HG03045 (cell line): ENCODE data around the gene RREB1.

ENCODE experiments used
- ATAC-seq: cut with Tn5 transposase; IDR thresholded peaks from one replicate; pipeline ENCODE4 v1.9.1; 2021; ENCODE audit warnings: mild to moderate bottlenecking, moderate library complexity; ENCODE audit not compliant: unreplicated experiment

The RREB1 gene

GRCh38 chr6:7189101-7189758, 81.5 kb downstream of the RREB1 start:
- ATAC-seq = no peak

DNA sequence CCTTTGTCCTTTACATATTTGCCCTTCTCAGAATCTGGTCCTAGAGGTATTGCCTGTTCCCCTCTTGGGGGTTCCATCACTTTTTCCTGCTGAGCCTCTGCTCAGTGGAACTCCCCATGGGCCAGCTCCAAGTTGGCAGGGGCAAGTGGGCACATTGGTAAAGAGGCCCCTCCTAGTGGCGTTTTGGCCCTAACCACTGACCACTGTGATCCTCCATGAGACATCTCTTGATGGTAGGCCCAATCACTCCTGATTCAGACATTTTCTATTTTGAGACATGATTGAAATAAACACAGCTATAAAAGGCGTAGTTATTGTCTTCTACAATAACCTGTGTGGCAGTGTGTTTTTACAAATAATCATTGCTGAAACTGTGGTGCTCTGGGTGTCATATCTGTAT, 83.0 kb downstream of the RREB1 start:
- ATAC-seq = no peak

DNA sequence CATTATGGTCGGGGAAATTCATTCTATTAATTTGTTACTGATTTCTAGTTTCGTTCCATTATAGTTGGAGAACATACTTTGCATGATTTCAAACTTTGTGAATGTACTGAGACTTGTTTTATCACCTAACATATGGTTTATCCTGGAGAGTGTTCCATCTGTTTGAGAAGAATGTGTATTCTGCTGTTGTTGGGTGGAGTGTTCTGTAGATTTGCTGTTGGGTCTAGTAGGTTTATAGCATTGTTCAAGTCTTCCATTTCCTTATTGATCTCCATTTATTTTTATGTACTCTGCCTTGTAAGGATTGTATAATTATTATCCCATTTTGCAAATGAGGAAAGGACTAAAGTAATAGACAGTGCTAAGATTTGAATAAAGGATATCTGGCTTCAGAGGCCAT, 85.4 kb downstream of the RREB1 start:
- ATAC-seq = no peak

DNA sequence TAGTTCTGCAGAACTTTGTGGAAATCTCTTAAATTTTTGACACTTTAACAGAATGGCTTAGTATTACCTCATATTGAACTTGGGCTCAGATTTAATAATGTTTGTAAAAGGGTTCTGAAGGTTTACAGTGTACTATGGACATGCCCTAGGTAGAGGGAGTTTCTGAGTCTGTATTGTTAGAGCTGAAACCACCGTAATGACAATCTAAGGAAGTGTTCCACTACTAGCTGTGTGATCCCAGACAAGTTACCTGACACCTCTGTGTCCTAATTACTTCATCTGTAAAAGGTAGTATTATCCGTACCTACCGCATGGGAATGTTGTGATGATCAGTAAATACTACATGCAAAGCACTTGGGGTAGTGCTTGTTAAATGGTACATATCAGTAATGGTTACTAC, 86.9 kb downstream of the RREB1 start:
- no peak for ATAC-seq

DNA sequence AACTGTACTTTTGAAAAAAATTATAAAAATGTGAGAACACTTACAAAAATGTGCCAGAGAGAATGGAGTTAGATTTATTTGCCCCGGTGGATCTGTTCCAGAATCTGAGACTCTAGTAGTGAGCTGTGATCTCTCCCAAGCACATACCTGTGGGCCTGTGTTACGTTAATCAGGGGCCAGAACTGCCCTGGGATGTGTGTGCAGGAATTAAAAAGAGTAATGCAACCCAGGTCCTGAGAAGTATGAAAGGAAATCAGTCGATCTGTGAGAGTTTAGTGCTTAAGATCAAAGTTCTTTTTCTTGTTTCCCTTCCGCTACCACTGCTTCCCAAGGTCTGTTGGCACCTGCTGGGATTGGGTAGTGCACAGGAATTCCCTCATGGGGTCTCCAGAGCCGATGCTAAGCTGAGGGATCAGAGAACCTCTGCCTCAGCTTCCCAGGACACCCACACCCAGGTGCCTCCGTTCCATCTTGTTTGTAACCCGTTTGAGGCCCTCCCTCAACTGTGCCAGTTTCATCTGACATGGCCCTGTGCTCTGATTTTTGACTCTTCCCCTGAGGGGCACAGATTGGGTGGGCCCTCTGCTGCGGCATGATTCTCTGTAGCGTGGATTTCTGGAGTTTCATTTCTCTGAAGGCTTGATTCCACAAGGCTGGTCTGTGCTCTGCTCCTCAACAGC, 87.7 kb downstream of the RREB1 start:
- no peak for ATAC-seq

DNA sequence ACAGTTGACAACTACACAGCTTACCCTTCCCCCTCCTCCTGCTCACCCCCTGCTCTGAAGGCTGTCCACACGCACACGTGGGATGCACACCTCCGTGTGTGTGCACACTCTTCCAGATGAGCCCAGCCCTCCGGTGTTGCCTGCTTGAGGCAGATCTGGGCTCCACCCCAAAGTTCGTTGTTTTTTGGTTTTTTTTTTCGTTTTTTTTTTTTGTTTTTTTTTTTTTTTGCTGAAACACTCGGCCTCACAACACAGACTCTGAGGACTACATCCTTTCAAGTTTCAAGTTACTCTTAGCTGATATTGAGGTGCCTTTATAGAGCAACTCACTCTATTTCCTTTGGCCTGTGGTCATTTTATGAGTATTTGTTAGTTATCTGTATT, 88.2 kb downstream of the RREB1 start:
- ATAC-seq = no peak

DNA sequence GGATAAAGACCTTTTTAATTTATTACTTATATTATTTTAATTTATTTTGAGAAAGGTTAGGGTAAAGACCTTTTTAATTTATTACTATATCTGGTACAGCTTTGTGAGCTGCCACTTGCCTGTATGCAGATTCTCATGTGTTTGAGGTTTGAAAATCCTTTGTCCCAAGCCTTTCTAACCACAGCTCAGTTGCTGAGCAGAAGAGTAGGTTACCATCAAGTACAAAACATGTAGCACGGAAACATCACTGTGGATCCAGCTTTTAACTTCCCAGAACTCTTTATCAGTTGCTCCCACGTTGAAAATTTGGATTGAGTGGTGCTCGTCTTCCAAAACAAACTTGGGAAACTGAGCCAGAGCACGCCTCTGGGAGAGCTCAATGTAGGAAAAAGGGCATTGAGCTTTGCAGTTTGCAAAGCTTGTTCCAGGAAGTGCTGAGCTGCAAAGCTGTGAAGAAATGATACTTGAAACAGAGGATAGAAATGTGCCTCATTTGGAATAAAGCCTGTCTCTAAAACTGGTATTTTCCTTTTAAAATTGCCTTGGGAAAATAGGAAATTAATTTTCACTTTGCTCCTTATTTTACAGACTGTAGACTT, 89.0 kb downstream of the RREB1 start:
- no peak for ATAC-seq

DNA sequence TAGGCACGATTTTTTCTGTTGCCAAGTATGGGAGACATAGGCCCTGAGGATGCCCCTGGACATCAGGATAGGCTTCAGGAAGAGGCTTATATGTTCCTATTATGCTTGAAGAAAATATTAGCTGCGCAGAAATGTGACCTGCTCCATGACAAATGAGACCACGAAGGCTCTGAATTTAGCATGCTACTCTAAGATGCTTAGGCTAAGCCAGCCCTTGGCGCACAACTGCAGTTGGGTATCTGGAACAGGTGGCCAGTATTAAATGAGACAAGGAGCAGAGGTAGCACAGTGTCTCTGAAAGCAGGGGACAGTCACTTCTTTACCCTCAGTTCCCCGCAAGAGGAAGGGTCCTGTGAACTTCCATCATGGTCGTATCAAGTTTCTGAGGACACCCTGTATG, 90.0 kb downstream of the RREB1 start:
- ATAC-seq = no peak

GRCh38 chr6:7198833-7199800, 91.4 kb downstream of the RREB1 start:
- ATAC-seq = no peak

GRCh38 chr6:7200598-7201443, 93.1 kb downstream of the RREB1 start:
- ATAC-seq = no peak

GRCh38 chr6:7201444-7201731, 93.6 kb downstream of the RREB1 start:
- no peak for ATAC-seq

- ATAC-seq = peak; percentile 93
These were observed 94.2 kb downstream of the RREB1 start for GRCh38 chr6:7201732-7202541.

DNA sequence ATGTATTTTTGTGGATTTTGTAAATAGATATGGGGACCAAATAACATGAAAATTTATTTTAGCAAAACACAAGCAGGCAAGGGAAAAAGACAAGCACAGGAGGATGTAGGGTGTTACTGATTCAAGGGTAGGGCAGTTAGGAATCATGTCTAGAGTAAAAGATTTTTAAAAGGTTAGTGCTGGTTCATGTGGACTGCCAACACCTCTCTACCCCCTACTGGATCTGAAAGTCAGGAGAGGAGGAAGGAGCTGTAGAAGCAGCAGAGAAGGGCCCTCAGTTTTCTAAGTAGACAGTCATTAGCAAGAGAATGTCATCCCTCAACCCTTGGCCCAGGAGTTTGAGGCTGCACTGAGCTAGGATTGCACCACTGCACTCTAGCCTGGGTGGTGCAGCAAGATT, 95.2 kb downstream of the RREB1 start:
- no peak for ATAC-seq

GRCh38 chr6:7203939-7204338, 96.2 kb downstream of the RREB1 start:
- no peak for ATAC-seq

GRCh38 chr6:7204726-7205125, 97.0 kb downstream of the RREB1 start:
- no peak for ATAC-seq

DNA sequence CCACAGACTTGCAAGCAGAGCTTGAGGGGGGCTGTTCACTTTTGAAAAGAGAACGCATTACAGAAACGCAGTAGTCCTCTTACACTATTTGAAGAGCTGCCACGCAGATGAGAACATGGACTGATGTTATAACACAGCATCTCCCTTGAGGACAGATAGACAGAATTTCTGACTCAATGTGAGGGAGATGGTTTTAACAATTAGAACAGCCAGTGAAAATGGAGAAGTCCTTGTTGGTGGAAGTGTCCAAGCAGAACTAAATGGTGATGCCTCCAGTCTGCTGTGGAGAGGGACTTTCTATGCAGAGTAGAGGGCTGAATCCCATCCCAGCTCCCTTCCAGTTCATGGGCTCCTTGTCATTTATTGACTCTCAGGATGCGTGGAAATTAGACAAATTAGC, 100.0 kb downstream of the RREB1 start:
- ATAC-seq = no peak

GRCh38 chr6:7213416-7213815, 105.7 kb downstream of the RREB1 start:
- no peak for ATAC-seq

GRCh38 chr6:7214468-7214867, 106.7 kb downstream of the RREB1 start:
- no peak for ATAC-seq

- no peak for ATAC-seq
These were observed 107.4 kb downstream of the RREB1 start for GRCh38 chr6:7215131-7215530.

DNA sequence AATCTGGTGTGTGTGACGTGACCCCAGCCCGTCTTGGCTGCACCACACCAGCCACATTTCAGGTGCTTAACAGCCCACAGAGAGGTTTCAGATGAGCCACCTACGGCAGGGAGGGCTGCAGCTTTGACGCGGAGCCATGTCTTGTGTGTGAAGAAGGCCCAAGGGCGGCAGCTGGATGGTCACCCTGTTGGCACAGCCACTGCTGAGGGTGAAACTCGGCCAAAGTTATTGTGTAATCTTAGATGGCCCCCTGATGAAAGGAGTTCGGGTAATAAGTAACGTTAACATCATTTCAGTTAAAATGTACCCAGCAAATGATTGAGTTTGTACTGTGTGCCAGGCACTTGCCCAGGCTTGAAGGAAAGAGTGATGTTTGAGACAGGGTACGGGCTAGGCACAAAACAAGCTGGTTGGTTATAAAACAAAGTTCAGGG, 108.1 kb downstream of the RREB1 start:
- ATAC-seq = no peak
